HEK293 (cell line): ENCODE results near the gene DCC.

ENCODE experiments used
- CTCF ChIP-seq: fragments of 450-650 bp; formaldehyde crosslinking; IDR thresholded peaks from 2 replicates; pipeline ENCODE4 v1.5.1; 2016; ENCODE audit warnings: missing biosample characterization, missing genetic modification characterization
- KLF1 ChIP-seq: fragments of 450-650 bp; formaldehyde crosslinking; IDR thresholded peaks from 2 replicates; pipeline ENCODE4 v1.5.1; 2016; ENCODE audit warnings: missing biosample characterization, missing genetic modification characterization
- KLF17 ChIP-seq: fragments of 450-650 bp; formaldehyde crosslinking; IDR thresholded peaks from 2 replicates; pipeline ENCODE4 v1.5.1; 2016; ENCODE audit warnings: missing biosample characterization, missing genetic modification characterization
- REPIN1 ChIP-seq: fragments of 450-650 bp; formaldehyde crosslinking; IDR thresholded peaks from 2 replicates; pipeline ENCODE4 v1.5.1; 2017; ENCODE audit warnings: missing biosample characterization, missing genetic modification characterization, low read depth
- SP3 ChIP-seq: fragments of 450-650 bp; formaldehyde crosslinking; IDR thresholded peaks from 2 replicates; pipeline ENCODE4 v1.5.1; 2016; ENCODE audit warnings: missing biosample characterization, missing genetic modification characterization
- YY2 ChIP-seq: fragments of 450-650 bp; formaldehyde crosslinking; IDR thresholded peaks from 2 replicates; pipeline ENCODE4 v1.5.1; 2016; ENCODE audit warnings: missing biosample characterization, missing genetic modification characterization
- ZNF133 ChIP-seq: fragments of 450-650 bp; formaldehyde crosslinking; IDR thresholded peaks from 2 replicates; pipeline ENCODE4 v1.5.1; 2016; ENCODE audit warnings: missing biosample characterization, missing genetic modification characterization
- ZNF146 ChIP-seq: fragments of 450-650 bp; formaldehyde crosslinking; IDR thresholded peaks from 2 replicates; pipeline ENCODE4 v1.5.1; 2016; ENCODE audit warnings: missing biosample characterization, missing genetic modification characterization
- ZNF18 ChIP-seq: fragments of 450-650 bp; formaldehyde crosslinking; IDR thresholded peaks from 2 replicates; pipeline ENCODE4 v1.5.1; 2016; ENCODE audit warnings: missing biosample characterization, missing genetic modification characterization
- ZNF280D ChIP-seq: fragments of 450-650 bp; formaldehyde crosslinking; IDR thresholded peaks from 2 replicates; pipeline ENCODE4 v1.5.1; 2016; ENCODE audit warnings: missing biosample characterization, missing genetic modification characterization
- ZNF610 ChIP-seq: fragments of 450-650 bp; formaldehyde crosslinking; IDR thresholded peaks from 2 replicates; pipeline ENCODE4 v1.5.1; 2016; ENCODE audit warnings: missing biosample characterization, missing genetic modification characterization, borderline replicate concordance
- ZNF777 ChIP-seq: fragments of 450-650 bp; formaldehyde crosslinking; IDR thresholded peaks from 2 replicates; pipeline ENCODE4 v1.5.1; 2017; ENCODE audit warnings: missing biosample characterization, missing genetic modification characterization, borderline replicate concordance
- ZNF830 ChIP-seq: fragments of 450-650 bp; IDR thresholded peaks from 2 replicates; pipeline ENCODE4 v1.5.0; 2018; ENCODE audit warnings: missing biosample characterization, missing genetic modification characterization, low read depth, mild to moderate bottlenecking, moderate library complexity
- ZNF837 ChIP-seq: fragments of 450-650 bp; formaldehyde crosslinking; IDR thresholded peaks from 2 replicates; pipeline ENCODE4 v1.5.1; 2016; ENCODE audit warnings: missing biosample characterization, missing genetic modification characterization

GRCh38 chr18:53319628-53320027 lies 979.6 kb downstream of the DCC start:
- no peak for TF ChIP-seq CTCF (tag by site-specific recombination)
- TF ChIP-seq ZNF18 (tag by site-specific recombination) = no peak
- TF ChIP-seq REPIN1 (tag by site-specific recombination) = no peak
- no peak for TF ChIP-seq YY2
- no peak for TF ChIP-seq KLF1 (tag by site-specific recombination)
- TF ChIP-seq ZNF830 = no peak
- TF ChIP-seq SP3 (tag by site-specific recombination) = no peak
- no peak for TF ChIP-seq ZNF133 (tag by site-specific recombination)
- TF ChIP-seq ZNF837 (tag by site-specific recombination) = no peak
- TF ChIP-seq ZNF146 = no peak
- TF ChIP-seq ZNF777 (tag by site-specific recombination) = no peak
- no peak for TF ChIP-seq ZNF280D
- no peak for TF ChIP-seq ZNF610 (tag by site-specific recombination)
- no peak for TF ChIP-seq KLF17
